ENCODE measurements around the gene ALK.

The ALK gene

DNA sequence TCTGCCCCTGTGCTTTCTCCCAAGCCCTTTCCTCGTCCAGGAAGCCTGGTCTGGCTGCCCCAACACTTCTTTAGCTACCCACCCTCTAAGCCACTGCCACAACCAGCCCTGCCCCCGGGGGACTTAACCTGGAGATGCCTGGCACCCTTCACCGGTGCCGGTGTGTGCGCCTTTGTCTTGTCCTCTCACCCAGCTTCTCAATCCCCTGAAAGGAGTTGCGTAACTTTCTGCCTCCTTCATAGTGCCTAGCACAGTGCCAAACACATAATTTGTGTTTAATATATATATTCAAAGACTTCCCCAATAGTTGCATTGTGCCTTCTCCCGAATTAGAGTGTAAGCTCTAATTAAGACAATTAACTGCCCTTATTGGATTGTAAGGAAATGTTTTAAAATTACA lies 70.6 kb downstream of the ALK start:
- TF ChIP-seq, protein P1, sequence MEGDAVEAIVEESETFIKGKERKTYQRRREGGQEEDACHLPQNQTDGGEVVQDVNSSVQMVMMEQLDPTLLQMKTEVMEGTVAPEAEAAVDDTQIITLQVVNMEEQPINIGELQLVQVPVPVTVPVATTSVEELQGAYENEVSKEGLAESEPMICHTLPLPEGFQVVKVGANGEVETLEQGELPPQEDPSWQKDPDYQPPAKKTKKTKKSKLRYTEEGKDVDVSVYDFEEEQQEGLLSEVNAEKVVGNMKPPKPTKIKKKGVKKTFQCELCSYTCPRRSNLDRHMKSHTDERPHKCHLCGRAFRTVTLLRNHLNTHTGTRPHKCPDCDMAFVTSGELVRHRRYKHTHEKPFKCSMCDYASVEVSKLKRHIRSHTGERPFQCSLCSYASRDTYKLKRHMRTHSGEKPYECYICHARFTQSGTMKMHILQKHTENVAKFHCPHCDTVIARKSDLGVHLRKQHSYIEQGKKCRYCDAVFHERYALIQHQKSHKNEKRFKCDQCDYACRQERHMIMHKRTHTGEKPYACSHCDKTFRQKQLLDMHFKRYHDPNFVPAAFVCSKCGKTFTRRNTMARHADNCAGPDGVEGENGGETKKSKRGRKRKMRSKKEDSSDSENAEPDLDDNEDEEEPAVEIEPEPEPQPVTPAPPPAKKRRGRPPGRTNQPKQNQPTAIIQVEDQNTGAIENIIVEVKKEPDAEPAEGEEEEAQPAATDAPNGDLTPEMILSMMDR (IDR thresholded peaks at IDR 0.05; ENCODE audit: insufficient read depth, low read depth, low read length, missing control alignments): no peak
- DNase-seq (ENCODE audit: low read depth): no peak
- H3K4me3 ChIP-seq (ENCODE audit: low read depth, low read length): no peak overlapping the region

DNA sequence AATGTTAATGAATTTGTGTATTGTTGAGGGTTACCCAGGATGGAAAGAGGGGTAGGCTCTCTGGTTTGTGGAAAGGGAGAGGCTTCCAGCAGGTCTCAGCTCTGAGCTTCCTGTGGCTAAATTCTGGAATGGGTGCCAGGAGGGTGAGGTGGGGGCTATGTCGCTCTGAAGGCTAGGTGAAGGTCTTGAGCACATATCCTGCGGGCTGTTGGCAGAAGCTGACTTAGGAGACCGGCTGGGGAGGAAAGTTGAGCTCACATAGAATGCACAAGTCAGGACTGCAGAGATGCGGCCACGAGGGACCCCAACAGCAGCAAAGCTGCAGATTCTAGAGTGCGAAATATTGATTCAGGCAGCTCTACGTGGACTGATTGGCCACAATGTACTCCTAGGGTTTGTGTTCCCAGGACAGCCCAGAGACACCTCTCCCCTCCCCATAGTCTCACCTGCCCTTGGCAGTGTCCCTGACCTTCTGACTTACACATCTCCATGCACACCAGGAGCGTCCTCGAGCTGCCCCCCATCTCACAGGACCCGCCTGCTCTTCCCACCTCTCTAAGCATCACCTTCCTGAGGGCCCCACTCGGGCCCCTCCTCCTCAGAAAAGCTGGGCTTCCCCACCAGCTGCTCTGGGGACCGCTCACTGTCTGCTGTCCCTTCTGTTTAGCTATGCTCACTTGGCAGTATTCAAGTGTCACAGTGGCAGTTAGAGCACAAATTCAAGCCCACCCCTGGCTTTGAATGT lies 72.6 kb downstream of the ALK start:
- TF ChIP-seq, protein P1 (IDR thresholded peaks at IDR 0.05; ENCODE audit: insufficient read depth, low read depth, low read length, missing control alignments): no peak
- no peak overlapping the region for H3K4me3 ChIP-seq (ENCODE audit: low read depth, low read length)
- no peak for DNase-seq (ENCODE audit: low read depth)

GRCh38 chr2:29847886-29848285 lies 73.5 kb downstream of the ALK start:
- DNase-seq (ENCODE audit: low read depth): no peak
- TF ChIP-seq, protein P1 (IDR thresholded peaks at IDR 0.05; ENCODE audit: insufficient read depth, low read depth, low read length, missing control alignments): no peak

DNA sequence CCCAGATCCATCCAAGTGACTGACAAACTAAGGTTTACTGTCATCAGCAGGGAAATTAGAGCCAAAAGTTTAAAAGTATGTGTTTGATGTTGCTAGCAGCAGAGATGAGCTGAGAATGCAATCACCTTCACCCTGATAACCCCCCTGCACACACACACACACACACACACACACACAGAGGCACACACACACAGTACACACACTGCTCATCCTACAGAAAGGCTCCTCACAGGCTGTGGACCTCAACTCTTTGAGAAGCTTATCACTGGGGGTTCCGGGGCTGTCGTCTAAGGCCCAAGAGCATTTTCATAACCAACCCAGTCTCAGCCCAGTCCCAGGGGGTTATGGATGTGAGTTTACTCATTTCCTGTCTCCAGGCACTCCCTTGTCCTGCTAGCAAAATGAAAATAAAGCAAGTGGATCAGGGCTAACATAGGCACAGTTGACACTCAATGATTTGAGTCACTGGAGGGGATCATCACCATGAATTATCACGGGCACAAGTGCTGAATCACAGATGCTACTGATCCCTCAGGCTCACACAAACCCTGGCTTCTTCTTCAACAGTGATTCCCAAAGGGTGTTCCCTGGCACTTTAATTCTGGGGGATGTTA lies 76.6 kb downstream of the ALK start:
- no peak overlapping the region for H3K4me3 ChIP-seq (ENCODE audit: low read depth, low read length)
- TF ChIP-seq, protein P1 (IDR thresholded peaks at IDR 0.05; ENCODE audit: insufficient read depth, low read depth, low read length, missing control alignments): no peak
- no peak for DNase-seq (ENCODE audit: low read depth)

More at GRCh38 chr2:29847886-29848285, 73.5 kb downstream of the ALK start:
- H3K4me3 ChIP-seq (ENCODE audit: low read depth, low read length): no peak overlapping the region

GRCh38 chr2:29841386-29842004 lies 79.9 kb downstream of the ALK start:
- no peak overlapping the region for H3K4me3 ChIP-seq (ENCODE audit: low read depth, low read length)
- TF ChIP-seq, protein P1 (IDR thresholded peaks at IDR 0.05; ENCODE audit: insufficient read depth, low read depth, low read length, missing control alignments): peak; percentile 83
- DNase-seq (ENCODE audit: low read depth): peak; percentile 40

GRCh38 chr2:29839306-29839705 lies 82.1 kb downstream of the ALK start:
- TF ChIP-seq, protein P1 (IDR thresholded peaks at IDR 0.05; ENCODE audit: insufficient read depth, low read depth, low read length, missing control alignments): no peak
- H3K4me3 ChIP-seq (ENCODE audit: low read depth, low read length): no peak overlapping the region
- no peak for DNase-seq (ENCODE audit: low read depth)

All from GM12865 (cell line).